Measurements from ENCODE around the gene KCNJ9.
"Not testable (repeated sequence)": the region's sequence is repeated elsewhere in the genome, so short reads cannot be mapped to it uniquely, and the experiment has no call there.

Gene KCNJ9

GRCh38 chr1:160049101-160049500 lies 32.2 kb upstream of the KCNJ9 start:
- Histone ChIP-seq H3K79me2 (no peaks in the 10 kb centered on the region), H3K4me1 (no peaks in the 10 kb centered on the region), H3K9me3 (ENCODE audit: control insufficient read depth, low read length) (no peaks in the 10 kb centered on the region), H3K36me3 (ENCODE audit: control insufficient read depth, insufficient read depth, low read length) (no peaks in the 10 kb centered on the region), H3K4me2 (ENCODE audit: low read length) (no peak overlapping the region), H3K4me3 (ENCODE audit: low read depth, low read length) (no peak overlapping the region), H3K27me3 (ENCODE audit: control insufficient read depth, insufficient read depth, low read length) (no peaks in the 10 kb centered on the region), H3K9ac (no peak overlapping the region), H2AFZ (no peak overlapping the region), H3K27ac (no peak overlapping the region)
- TF ChIP-seq, protein P1, sequence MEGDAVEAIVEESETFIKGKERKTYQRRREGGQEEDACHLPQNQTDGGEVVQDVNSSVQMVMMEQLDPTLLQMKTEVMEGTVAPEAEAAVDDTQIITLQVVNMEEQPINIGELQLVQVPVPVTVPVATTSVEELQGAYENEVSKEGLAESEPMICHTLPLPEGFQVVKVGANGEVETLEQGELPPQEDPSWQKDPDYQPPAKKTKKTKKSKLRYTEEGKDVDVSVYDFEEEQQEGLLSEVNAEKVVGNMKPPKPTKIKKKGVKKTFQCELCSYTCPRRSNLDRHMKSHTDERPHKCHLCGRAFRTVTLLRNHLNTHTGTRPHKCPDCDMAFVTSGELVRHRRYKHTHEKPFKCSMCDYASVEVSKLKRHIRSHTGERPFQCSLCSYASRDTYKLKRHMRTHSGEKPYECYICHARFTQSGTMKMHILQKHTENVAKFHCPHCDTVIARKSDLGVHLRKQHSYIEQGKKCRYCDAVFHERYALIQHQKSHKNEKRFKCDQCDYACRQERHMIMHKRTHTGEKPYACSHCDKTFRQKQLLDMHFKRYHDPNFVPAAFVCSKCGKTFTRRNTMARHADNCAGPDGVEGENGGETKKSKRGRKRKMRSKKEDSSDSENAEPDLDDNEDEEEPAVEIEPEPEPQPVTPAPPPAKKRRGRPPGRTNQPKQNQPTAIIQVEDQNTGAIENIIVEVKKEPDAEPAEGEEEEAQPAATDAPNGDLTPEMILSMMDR (IDR thresholded peaks at IDR 0.05), result no peak

- not testable (repeated sequence) for H3K9ac ChIP-seq; H3K4me3 ChIP-seq (ENCODE audit: low read depth, low read length); H3K27ac ChIP-seq; H3K27me3 ChIP-seq (ENCODE audit: control insufficient read depth, insufficient read depth, low read length); H3K79me2 ChIP-seq; H2AFZ ChIP-seq; H3K4me1 ChIP-seq; H3K9me3 ChIP-seq (ENCODE audit: control insufficient read depth, low read length); H3K4me2 ChIP-seq (ENCODE audit: low read length); H3K36me3 ChIP-seq (ENCODE audit: control insufficient read depth, insufficient read depth, low read length)
Measured at GRCh38 chr1:160050182-160050581, 31.2 kb upstream of the KCNJ9 start.

- no peaks in the 10 kb centered on the region for H3K27me3 ChIP-seq (ENCODE audit: control insufficient read depth, insufficient read depth, low read length)
- H3K27ac ChIP-seq, result no peak overlapping the region
- H3K36me3 ChIP-seq (ENCODE audit: control insufficient read depth, insufficient read depth, low read length), result no peaks in the 10 kb centered on the region
- H3K4me2 ChIP-seq (ENCODE audit: low read length), result no peak overlapping the region
- H3K9me3 ChIP-seq (ENCODE audit: control insufficient read depth, low read length), result no peaks in the 10 kb centered on the region
- no peak overlapping the region for H3K9ac ChIP-seq
- H3K4me3 ChIP-seq (ENCODE audit: low read depth, low read length), result no peak overlapping the region
- H3K79me2 ChIP-seq, result no peaks in the 10 kb centered on the region
- no peak overlapping the region for H2AFZ ChIP-seq
- TF ChIP-seq, protein P1 (IDR thresholded peaks at IDR 0.05), result no peak
- no peaks in the 10 kb centered on the region for H3K4me1 ChIP-seq
Measured at GRCh38 chr1:160050619-160051018, 30.7 kb upstream of the KCNJ9 start.

DNA sequence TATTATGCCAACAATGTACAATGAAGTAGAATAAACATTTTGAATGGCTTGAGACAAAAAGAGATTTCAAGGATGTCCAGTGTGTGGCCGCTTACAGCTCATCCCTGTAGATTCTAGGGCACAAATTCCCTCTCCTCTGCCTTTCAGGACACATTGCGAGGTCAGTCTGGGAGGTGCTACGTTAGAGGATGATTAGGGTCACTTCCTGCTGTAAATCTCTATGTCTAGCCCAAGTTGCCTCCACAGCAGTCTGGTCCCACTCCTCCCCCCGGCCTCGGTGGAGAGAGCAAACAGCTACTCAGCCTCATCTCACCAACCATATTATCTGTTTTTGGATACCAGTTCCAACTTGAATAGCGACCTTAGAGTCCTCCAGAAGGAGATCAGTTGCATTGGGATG lies 28.4 kb upstream of the KCNJ9 start:
- H3K4me3 ChIP-seq (ENCODE audit: low read depth, low read length), result no peak overlapping the region
- no peak overlapping the region for H2AFZ ChIP-seq
- no peak overlapping the region for H3K4me2 ChIP-seq (ENCODE audit: low read length)
- no peaks in the 10 kb centered on the region for H3K79me2 ChIP-seq
- H3K36me3 ChIP-seq (ENCODE audit: control insufficient read depth, insufficient read depth, low read length), result no peaks in the 10 kb centered on the region
- no peak overlapping the region for H3K27ac ChIP-seq
- H3K9me3 ChIP-seq (ENCODE audit: control insufficient read depth, low read length), result no peaks in the 10 kb centered on the region
- H3K9ac ChIP-seq, result no peak overlapping the region
- H3K4me1 ChIP-seq, result no peaks in the 10 kb centered on the region
- no peaks in the 10 kb centered on the region for H3K27me3 ChIP-seq (ENCODE audit: control insufficient read depth, insufficient read depth, low read length)
- TF ChIP-seq, protein P1 (IDR thresholded peaks at IDR 0.05), result no peak

GRCh38 chr1:160053548-160054365 lies 27.6 kb upstream of the KCNJ9 start:
- no peak overlapping the region for H3K9ac ChIP-seq

More at GRCh38 chr1:160053548-160054365, 27.6 kb upstream of the KCNJ9 start:
- Histone ChIP-seq H3K36me3 (ENCODE audit: control insufficient read depth, insufficient read depth, low read length) (no peaks in the 10 kb centered on the region), H2AFZ (no peak overlapping the region), H3K4me1 (no peaks in the 10 kb centered on the region), H3K4me3 (ENCODE audit: low read depth, low read length) (no peak overlapping the region), H3K9me3 (ENCODE audit: control insufficient read depth, low read length) (no peaks in the 10 kb centered on the region), H3K27me3 (ENCODE audit: control insufficient read depth, insufficient read depth, low read length) (no peaks in the 10 kb centered on the region), H3K79me2 (no peaks in the 10 kb centered on the region), H3K27ac (no peak overlapping the region), H3K4me2 (ENCODE audit: low read length) (no peak overlapping the region)
- TF ChIP-seq, protein P1 (IDR thresholded peaks at IDR 0.05), result no peak

Data from parathyroid adenoma (tissue), 2 donors.